NCI-H1417 treated with DMSO at 0.1 percent for 48 hours (cell line): Measurements from ENCODE around the gene RRP12.
A peak's percentile ranks its signal among the peaks of the same experiment; 100 is the strongest.

Experiments
- DNase-seq: peaks from one replicate; lab custom pipeline; 2025; lab: John Stamatoyannopoulos, UW

Gene RRP12

DNA sequence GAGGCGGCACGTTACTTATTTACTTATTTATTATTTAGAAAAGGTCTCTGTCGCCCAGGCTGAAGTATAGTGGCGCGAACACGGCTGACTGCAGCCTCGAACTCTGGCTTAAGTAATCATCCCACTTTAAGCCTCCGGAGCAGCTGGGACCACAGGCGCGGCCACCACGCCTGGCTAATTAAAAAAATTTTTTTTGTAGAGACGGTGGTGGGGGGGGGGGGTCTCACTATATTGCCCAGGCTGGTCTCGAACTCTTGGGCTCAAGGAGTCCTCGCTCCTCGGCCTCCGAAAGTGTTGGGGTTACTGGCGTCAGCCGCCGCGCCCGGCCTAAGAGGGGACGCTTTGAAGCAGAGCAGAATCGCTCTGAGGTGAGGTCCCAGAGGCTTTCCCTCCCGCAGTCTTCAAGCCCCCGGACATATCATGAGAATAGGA lies 65.9 kb downstream of the RRP12 start:
- DNase-seq, result no peak

DNA sequence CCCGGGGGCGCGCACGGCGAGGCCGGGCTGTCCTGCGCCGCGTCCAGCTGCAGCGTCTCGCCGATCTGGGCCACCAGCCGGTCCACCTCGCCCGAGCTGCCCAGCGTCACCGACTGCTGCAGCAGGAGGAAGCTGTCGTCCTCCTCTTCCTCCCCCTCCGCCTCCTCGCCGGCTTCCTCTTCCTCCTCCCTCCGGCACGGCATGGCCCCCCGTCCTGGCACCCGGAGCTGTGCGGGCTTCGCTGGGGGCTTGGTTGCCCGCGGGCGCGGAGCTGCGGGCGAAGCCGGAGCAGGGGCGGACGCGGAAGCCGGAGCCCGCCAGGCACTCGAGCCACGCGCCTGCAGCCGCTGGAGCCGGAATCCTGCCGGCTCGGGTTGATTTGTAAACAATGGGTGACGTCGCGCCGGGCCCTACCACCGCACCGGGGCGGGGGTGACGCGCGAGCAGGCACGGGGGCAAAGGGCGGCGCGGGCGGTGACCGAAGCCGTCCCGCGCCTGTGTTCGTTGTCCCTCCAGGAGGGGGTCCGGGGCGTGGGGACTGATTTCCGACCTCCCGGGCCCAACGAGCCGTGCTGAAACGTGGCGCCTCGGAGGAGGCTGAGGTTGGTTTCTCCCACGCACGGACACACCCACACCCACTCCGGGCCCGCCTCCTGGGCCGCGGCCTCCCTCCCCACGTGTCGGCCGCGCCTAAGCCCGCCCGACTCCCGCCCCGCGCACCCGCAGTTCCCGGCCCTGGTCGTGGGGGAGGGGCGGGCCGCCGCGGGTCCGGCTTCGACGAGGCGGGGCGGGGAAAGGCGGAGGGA lies 66.6 kb downstream of the RRP12 start, which contains the start of gene FRAT2:
FRAT2 (minus strand) TSS at position 360 of the 806 bp plus-strand sequence; CDS start at position 203, 157 bp downstream.
- no peak for DNase-seq

DNA sequence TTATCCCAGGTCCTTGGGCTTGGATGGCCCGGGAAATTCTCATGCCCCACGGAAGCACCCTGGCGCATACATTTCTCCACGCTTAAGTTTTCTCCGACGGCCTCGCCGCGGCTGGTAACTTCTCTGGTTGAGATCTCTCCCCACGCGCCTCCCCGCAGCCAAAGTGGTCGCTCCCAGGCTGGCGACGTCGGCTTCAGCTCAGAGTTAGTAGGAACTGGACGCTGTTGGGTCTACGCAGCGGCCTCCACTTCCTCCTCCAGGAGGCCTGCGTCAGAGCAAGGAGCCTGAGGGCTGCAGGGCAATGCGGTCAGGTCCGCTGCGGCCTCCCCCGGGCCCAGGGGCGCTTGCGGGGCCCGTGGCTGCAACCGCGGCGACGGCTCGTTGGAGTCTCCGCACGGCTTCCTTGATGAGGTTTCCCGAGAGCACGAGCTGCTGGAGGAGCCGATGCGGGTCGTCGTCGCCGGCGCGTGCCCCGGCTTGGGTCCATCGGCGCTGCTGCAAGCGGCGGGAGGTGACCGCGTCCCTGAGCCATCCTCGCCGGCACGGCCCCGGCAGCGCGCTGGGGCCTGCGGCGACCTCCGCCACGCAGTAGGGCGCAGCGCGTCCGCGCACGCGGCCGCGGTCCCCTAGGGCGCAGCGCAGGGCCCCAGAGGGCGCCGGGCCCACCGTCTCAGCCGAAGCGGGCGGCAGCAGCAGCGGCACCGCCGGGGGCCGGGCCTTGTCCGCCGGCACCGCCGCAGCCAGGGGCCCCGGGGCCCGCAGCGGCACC lies 67.4 kb downstream of the RRP12 start:
- DNase-seq, result no peak

DNA sequence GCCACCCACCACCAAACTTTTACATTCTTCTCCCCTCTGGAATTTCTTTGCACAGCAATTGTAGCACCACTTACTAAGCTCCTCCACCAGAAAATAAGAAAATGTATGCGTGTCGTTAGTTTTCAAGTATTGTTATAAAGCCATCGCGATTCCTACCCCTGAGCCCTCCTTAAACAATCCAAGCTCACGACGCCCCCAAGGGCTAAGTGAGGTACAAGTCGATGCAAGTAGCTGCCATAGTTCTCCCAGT lies 67.9 kb downstream of the RRP12 start:
- no peak for DNase-seq

DNA sequence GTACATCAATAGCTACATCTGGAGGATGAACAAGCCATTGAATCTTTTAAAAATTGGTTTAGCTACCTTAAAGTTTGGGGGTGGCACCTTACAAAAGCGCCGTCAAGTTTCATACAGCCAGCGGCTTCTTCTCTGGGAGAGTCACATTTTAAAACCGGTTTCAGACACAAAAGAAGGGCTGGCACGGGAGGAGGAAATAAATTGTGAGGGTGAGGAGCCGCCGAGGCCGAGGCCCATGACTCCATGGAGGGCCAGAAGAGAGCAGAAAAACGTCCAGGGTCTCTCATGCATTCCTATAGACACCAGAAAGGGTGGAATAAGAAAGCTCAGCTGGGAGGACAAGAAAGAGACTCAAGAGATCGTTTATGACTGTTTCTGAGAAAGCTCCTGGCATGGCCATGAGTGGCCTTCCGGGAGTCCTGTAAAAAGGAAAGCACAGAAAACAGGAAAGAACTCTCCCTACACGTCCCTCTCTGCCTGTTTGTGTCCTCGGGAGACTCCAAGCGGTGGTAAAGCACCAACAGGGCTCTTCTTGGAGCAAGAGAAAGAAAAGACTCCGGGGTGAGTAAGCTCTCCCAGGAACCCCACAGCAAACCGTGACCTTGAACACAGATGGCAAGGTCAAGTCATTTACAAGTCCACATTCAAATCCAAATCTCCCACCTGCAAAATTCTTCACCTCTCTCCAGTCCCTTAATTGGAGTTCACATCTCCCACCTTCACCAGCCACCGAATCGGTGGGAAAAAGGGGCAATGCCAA lies 68.4 kb downstream of the RRP12 start:
- DNase-seq, result no peak

DNA sequence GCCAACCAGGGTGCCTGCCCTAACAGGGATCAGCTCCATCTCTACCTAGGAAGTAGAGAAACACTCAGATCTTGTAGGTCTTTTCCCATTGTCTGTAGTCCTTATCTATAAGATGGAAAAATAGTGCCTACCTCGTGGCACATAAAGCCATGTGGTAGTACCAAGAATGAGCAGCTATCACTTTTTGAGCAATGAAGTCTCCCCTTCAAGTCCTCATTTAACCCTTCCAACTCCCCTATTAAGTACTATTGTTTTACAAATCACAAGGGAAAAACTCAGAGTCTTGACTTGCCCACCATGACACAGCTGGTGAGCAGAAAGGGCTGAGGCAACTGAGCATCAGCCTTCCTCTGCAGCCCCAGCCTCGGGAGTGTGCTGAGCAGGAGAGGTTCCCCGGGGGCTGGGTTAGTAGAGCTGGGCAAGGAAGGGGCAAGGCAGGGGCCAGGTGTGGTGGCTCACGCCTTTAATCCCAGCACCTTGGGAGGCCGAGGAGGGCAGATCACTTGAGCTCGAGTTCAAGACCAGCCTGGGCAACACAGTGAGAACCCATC lies 69.9 kb downstream of the RRP12 start:
- no peak for DNase-seq

DNA sequence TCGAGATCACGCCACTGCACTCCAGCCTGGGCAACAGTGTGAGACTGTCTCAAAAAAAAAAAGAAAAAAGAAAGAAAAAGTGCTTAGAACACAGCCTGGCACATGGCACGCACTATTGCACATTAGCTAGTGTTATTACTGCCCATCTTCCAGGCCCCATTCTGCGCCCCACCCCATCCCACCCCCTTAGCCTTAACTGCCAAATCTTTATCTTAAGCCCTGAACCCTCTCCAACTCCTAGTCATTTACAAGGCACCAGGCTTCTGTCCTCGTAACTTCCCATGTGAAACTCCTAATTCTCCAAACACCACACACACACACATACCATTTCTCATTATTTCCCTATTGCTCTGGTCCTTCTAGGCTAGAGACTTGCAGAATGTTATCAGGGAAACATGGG lies 71.4 kb downstream of the RRP12 start:
- DNase-seq, result no peak

DNA sequence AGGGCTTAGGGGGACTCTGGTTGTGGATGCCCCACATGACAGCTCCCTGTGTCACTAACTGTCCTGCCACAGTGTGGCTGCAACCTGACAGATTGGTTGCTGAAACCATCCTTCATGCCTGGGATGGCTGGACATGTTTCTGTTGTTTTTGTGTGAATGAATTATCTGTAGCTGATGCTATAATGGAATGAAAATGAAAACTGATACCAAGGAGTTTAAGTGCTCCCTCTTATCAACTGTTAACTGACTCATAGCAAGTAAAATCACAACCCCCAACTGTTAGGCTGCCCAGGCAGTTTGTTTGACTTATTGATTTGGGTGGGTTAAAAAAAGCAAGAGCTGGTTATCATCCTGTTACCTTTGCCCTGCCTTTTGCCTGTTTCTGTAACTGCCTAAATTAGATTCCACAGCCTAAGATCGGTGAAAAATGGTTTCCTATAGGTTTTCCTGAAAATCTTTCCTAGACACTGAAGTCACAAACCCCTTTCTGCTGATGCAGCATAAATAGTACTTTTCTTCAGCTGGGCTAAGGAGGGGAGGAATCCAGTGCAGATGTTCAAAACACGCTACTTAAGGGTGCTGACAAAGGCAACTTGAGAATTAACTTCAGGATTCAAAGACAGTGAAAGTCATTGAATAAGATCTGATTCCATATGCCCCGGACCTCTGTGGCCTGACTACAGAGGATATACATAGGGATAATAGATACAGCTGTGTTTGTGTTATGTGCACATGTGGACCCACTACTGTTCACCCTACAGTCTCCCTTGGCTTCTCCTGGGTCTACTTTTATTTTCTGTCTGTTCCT lies 72.3 kb downstream of the RRP12 start:
- DNase-seq, result no peak

DNA sequence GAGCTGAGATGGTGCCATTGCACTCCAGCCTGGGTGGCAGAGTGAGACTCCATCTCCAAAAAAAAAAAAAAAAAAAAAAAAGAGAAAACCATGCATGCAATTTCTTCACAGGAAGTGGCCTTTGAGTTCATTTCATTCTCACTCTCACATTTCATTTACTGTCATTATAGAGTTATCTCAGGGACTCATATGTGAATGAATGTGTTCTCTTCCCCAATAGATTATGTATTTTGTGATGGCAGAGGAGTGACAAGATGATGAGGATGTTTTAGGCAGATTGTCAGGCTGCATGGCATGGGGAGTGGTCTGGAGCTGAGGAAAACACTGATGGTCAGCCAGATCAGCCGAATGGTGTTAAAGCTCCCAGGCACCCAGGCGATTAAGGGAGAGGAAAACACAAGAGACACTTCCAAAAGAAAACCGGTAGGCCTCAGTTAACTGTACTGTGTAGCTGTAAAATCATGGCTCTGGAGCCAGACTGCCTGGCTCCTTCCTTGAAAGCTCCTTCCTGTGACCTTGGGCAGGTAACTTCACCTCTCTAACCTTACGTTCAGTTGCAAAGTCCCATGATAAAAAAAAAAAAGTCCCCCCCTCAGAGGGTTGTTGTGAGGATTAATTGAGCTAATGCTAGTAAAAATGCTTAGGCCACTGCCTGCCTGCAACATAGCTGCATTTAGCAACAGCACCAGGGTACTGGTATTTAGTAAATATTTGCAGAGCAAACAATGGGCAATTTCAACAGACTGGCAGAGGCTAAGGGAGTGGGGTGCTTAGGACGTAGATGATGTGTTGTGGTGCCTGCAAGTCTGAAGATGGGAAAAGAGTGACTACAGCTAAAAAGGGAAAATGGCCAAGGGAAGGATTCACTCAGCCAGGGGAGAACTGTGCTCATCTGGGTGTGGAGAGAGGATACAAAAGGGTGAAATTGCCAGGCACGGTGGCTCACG lies 73.5 kb downstream of the RRP12 start:
- DNase-seq, result no peak

DNA sequence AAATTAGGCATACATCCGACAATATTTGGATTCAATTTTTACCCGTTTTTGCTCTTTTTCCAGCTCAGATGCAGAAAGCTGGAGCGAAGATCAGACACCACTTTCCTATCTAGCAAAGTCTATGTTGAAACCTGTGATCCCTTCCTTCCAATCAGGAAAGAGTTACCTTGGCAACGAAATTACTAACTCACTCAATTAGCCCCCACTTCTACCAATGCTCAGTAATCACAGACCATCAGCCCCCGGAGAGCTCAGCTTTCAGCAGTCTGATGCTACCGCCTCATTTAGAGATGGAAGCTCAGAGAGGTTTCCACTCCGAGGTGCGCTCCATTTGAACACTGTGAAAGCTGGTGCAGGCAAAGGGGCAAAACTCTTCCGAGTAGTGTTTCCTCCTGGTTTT lies 75.4 kb downstream of the RRP12 start:
- no peak for DNase-seq

DNA sequence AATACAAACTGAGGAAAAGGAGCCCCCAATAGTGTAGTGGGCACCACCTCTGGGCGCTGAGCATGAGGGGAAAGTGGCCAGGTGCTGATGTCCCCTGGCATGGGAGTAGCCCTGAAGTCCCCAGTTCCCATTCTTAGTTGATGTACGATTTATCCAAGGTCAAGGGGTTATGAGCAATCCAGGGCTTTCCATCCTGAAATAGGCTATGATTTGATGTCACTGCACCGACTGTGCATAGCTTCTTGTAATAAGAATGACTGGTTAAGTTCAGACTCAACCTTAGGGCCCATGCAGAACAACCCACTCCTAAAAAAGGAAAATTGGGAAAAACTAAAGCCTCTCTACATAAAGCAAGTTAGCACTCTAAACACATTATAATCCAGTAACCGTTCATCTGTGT lies 77.6 kb downstream of the RRP12 start:
- DNase-seq, result no peak

DNA sequence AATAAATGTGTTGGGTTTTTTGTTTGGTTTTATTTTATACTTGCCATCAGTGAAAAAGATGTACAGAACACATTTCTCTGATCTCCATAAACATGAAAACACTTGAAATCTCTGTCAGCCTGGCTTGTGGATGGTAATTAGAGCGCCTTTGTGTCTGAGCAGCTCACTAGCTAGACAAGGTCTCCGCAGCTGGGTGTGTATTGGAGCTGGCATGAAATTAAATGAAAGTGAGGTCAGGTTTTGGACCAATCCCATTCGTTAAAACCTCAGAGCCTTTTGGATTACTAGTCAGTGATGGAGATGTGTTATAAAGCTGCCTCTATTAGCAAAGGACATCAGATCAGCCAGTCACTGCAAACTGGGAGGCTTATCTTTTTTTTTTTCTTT lies 79.3 kb downstream of the RRP12 start:
- DNase-seq, result no peak

DNA sequence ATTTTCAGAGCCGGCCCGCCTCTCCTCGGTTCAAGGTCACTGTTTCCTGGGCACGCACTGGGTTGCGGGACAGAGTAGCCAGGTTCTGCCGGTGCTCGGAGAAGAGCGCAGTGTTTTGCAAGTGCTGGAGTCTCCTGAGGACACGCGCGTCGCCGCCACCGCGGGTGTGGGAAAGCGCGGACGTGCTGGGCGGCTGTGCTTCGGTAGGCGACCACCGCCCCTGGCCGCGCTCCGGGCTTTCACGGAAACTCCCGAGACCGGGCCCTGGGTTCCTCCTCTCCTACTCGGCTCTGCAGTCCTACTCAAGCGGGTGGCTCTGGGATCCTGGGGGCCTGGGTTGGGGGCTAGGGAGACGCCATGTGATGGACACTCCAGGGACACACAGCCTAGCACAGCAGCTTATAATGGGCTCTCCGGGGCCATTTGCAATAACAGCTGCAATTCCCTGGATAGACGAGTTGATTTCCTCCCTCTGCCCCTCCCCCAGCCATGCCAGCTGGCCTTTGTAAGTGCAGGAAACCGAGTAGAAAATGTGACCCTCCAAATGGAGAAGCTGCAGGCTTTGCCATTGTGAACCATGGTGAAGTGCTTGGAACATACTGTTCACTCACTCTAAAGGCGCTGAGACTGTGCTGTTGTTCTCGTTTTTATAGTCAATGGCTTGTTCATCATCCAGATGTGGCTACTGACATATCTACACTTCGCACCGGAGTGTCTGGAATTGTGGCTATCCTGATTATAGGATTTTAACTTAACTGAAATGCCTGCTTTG lies 79.9 kb downstream of the RRP12 start:
- no peak for DNase-seq

DNA sequence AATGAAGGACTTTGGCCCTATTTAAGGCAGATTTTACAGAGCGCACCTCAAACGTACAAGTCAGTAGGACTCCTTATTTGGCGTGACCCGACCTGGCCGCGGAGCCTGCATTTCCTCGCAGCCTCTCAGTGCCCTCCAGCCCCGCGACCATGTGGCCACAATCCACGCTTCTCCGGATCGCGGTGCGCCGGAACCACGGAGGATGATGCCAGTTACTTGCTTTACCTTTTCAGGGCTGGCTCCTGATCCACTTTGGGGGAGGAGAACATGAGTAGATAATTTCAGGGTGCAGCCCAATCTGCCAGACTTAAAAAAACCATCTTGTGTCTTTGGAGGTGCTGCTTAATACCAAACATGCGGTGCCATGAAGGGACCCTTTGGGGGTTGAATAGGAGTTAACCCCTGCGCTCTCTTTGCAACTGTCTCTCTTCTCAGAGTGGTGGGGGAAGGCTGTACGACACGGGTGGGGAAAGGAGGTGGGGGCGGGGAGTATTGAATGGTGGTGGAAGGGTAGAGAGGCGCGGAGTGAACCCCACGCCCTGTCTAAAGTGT lies 80.6 kb downstream of the RRP12 start:
- DNase-seq, result no peak

DNA sequence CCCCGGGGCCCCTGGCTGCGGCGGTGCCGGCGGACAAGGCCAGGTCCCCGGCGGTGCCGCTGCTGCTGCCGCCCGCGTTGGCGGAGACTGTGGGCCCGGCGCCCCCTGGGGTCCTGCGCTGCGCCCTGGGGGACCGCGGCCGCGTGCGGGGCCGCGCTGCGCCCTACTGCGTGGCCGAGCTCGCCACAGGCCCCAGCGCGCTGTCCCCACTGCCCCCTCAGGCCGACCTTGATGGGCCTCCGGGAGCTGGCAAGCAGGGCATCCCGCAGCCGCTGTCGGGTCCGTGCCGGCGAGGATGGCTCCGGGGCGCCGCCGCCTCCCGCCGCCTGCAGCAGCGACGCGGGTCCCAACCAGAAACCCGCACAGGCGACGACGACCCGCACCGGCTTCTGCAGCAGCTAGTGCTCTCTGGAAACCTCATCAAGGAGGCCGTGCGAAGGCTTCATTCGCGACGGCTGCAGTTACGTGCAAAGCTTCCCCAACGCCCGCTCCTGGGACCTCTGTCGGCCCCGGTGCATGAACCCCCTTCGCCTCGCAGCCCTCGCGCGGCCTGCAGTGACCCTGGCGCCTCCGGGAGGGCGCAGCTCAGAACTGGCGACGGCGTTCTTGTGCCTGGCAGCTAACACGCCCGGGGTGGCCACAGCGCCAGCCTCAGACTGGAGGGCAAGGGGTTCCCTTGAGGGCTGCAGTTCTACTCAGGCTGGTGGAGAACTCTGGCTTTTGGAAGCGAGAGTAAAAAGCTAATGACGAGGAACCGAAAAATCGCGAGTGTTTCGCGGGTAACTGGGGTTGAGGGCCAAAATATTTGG lies 81.3 kb downstream of the RRP12 start:
- DNase-seq, result no peak

DNA sequence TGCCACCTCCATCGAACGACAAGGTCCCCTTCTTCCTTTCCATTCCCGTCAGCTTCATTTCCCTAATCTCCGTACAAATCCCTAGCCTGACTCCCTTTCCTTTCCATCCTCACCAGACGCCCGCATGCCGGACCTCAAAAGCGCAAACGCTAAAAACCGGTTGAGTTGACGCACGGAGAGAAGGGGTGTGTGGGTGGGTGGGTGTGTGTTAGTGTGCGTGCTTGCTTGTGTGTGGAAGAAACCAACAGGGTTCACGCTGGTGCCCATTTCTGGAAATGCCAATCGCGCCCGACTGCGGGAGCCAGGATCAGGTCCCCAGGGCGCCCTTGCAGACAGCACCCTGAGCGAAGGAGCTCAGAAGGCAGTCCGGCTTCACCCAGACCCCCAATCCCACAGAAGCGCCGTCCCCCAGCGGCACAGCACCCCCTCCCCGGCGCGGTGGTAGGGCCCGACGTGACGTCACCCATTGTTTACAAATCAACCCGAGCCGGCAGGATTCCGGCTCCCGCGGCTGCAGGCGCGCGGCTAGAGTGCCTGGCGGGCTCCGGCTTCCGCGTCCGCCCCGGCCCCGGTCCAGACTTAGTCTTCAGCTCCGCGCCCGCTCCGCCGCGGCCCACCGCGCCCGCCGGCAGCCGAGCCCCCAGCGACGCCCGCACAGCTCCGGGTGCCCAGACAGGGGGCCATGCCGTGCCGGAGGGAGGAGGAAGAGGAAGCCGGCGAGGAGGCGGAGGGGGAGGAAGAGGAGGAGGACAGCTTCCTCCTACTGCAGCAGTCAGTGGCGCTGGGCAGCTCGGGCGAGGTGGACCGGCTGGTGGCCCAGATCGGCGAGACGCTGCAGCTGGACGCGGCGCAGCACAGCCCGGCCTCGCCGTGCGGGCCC lies 82.1 kb downstream of the RRP12 start, which contains the start of gene FRAT1:
FRAT1 (plus strand) TSS at position 500 of the 880 bp plus-strand sequence; CDS start at position 683, 183 bp downstream.
- peak; percentile 29 for DNase-seq

DNA sequence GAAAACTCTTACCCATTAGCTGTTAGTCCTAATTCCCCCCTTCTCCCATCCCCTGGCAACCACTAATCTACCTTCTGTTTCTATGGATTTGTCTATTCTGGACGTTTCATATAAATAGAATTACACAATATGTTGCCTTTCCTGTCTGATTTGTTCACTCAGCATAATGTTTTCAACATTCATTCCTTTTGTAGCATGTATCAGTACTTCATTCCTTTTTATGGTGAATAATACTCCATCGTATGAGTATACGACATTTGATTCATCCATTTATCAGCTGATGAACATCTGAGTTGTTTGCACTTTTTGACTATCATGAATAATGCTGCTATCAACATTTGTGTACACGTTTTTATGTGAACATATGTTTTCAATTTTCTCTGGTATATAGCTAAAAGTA lies 86.5 kb downstream of the RRP12 start:
- no peak for DNase-seq
